Activated naive CD8-positive, alpha-beta T cell treated with anti-CD3 and anti-CD28 coated beads, Interleukin-2, amount 10 ng/mL, durations not matched to agents 7 days and 5 days (primary cell): ENCODE results near the gene FNDC3B. TPM values are rescaled to one million over a fixed set of nuclear protein-coding genes. Genes with fewer than 3 reads are reported as not detected.

Experiments used
- ATAC-seq: fragments of 150-1000 bp; cut with Tn5 transposase; one replicate; pipeline ENCODE4 v1.10.0; 2021; ENCODE audit warnings: low read depth, moderate library complexity
- POLR2A ChIA-PET: fragments of 350-600 bp; sonication (Branson Sonifier 250); formaldehyde crosslinking; loops from one replicate; lab custom pipeline; 2021; ENCODE audit warnings: antibody characterized with exemption; lab: Charles Lee
- DNase-seq: peaks from one replicate; pipeline ENCODE4 v3.0.0; 2021
- H3K27ac Mint-ChIP-seq: one replicate; pipeline ENCODE4 v1.8.0; 2022; ENCODE audit warnings: mild to moderate bottlenecking, mixed read lengths
- H3K27me3 Mint-ChIP-seq: one replicate; pipeline ENCODE4 v1.8.0; 2022; ENCODE audit warnings: mild to moderate bottlenecking, moderate library complexity, mixed read lengths
- H3K36me3 Mint-ChIP-seq: one replicate; pipeline ENCODE4 v1.8.0; 2021; ENCODE audit warnings: mild to moderate bottlenecking, mixed read lengths
- H3K4me1 Mint-ChIP-seq: one replicate; pipeline ENCODE4 v1.8.0; 2021; ENCODE audit warnings: mixed read lengths
- H3K4me3 Mint-ChIP-seq: one replicate; pipeline ENCODE4 v1.8.0; 2022; ENCODE audit warnings: mild to moderate bottlenecking, moderate library complexity, mixed read lengths
- H3K9me3 Mint-ChIP-seq: one replicate; pipeline ENCODE4 v1.8.0; 2021; ENCODE audit warnings: mixed read lengths
- total RNA-seq, 2 experiments: library from RNA; stranded (reverse); gene quantifications; one replicate each; pipeline ENCODE4 v1.2.3, GENCODE V29; 2021

The FNDC3B gene
- total RNA-seq, 2 experiments from 2014 or later = 15.8 to 16.3 TPM

- Mint-ChIP-seq H3K27me3 (no peaks in the 10 kb centered on the region), H3K4me3 (no peak overlapping the region), H3K27ac (no peak overlapping the region), H3K4me1 (peaks cover 31% of the 10 kb centered on the region), H3K36me3 (peaks cover 15% of the 10 kb centered on the region), H3K9me3 (peaks cover 7% of the 10 kb centered on the region)
- ATAC-seq (no peak), DNase-seq (no peak)
- POLR2A ChIA-PET = no interaction called here
Measured at GRCh38 chr3:172065967-172066762, 26.8 kb downstream of the FNDC3B start.

GRCh38 chr3:172066880-172067796, 27.8 kb downstream of the FNDC3B start:
- peaks cover 15% of the 10 kb centered on the region for H3K36me3 Mint-ChIP-seq
- no peak for ATAC-seq
- H3K4me3 Mint-ChIP-seq = no peak overlapping the region
- H3K4me1 Mint-ChIP-seq = peaks cover 26% of the 10 kb centered on the region
- H3K27ac Mint-ChIP-seq = no peak overlapping the region
- DNase-seq = no peak
- H3K27me3 Mint-ChIP-seq = no peaks in the 10 kb centered on the region
- POLR2A ChIA-PET = no interaction called here
- H3K9me3 Mint-ChIP-seq = peaks cover 7% of the 10 kb centered on the region

- Mint-ChIP-seq H3K4me3 (no peak overlapping the region), H3K4me1 (peaks cover 21% of the 10 kb centered on the region), H3K9me3 (peaks cover 7% of the 10 kb centered on the region), H3K36me3 (peaks cover 14% of the 10 kb centered on the region), H3K27ac (no peak overlapping the region), H3K27me3 (no peaks in the 10 kb centered on the region)
- ATAC-seq = no peak
- POLR2A ChIA-PET = no interaction called here
- no peak for DNase-seq
Measured at GRCh38 chr3:172067837-172068440, 28.6 kb downstream of the FNDC3B start.

- ATAC-seq (no peak), DNase-seq (no peak)
- H3K36me3 Mint-ChIP-seq = peaks cover 6% of the 10 kb centered on the region
- H3K27me3 Mint-ChIP-seq = no peaks in the 10 kb centered on the region
- H3K4me1 Mint-ChIP-seq = peaks cover 16% of the 10 kb centered on the region
- peaks cover 3% of the 10 kb centered on the region for H3K9me3 Mint-ChIP-seq
- H3K4me3 Mint-ChIP-seq = no peak overlapping the region
- POLR2A ChIA-PET = no interaction called here
- H3K27ac Mint-ChIP-seq = no peak overlapping the region
Measured at GRCh38 chr3:172068977-172069376, 29.6 kb downstream of the FNDC3B start.

- DNase-seq (no peak), ATAC-seq (no peak)
- Mint-ChIP-seq H3K4me1 (peaks cover 16% of the 10 kb centered on the region), H3K27ac (no peak overlapping the region), H3K36me3 (peaks cover 4% of the 10 kb centered on the region), H3K9me3 (peaks cover 3% of the 10 kb centered on the region), H3K27me3 (no peaks in the 10 kb centered on the region), H3K4me3 (no peak overlapping the region)
- POLR2A ChIA-PET = no interaction called here
Measured at GRCh38 chr3:172069478-172069877, 30.1 kb downstream of the FNDC3B start.

GRCh38 chr3:172070269-172070668, 30.9 kb downstream of the FNDC3B start:
- H3K4me3 Mint-ChIP-seq = no peak overlapping the region
- peaks cover 16% of the 10 kb centered on the region for H3K4me1 Mint-ChIP-seq
- POLR2A ChIA-PET = no interaction called here

GRCh38 chr3:172070802-172071201, 31.4 kb downstream of the FNDC3B start:
- ATAC-seq = no peak
- no peak for DNase-seq
- Mint-ChIP-seq H3K9me3 (peaks cover 1% of the 10 kb centered on the region), H3K27me3 (no peaks in the 10 kb centered on the region), H3K27ac (no peak overlapping the region), H3K4me1 (peaks cover 16% of the 10 kb centered on the region), H3K36me3 (peaks cover 2% of the 10 kb centered on the region), H3K4me3 (no peak overlapping the region)
- POLR2A ChIA-PET = no interaction called here

More at GRCh38 chr3:172070269-172070668, 30.9 kb downstream of the FNDC3B start:
- DNase-seq = no peak
- Mint-ChIP-seq H3K36me3 (peaks cover 2% of the 10 kb centered on the region), H3K9me3 (no peaks in the 10 kb centered on the region), H3K27ac (no peak overlapping the region), H3K27me3 (no peaks in the 10 kb centered on the region)
- ATAC-seq = no peak

GRCh38 chr3:172071780-172072330, 32.5 kb downstream of the FNDC3B start:
- Mint-ChIP-seq H3K9me3 (peaks cover 1% of the 10 kb centered on the region), H3K4me3 (no peak overlapping the region), H3K36me3 (peaks cover 2% of the 10 kb centered on the region), H3K27me3 (no peaks in the 10 kb centered on the region), H3K4me1 (peaks cover 11% of the 10 kb centered on the region), H3K27ac (no peak overlapping the region)
- no peak for DNase-seq
- ATAC-seq = no peak
- POLR2A ChIA-PET = no interaction called here

- H3K27ac Mint-ChIP-seq = no peak overlapping the region
- peaks cover 1% of the 10 kb centered on the region for H3K9me3 Mint-ChIP-seq
- POLR2A ChIA-PET = no interaction called here
- H3K4me1 Mint-ChIP-seq = peaks cover 4% of the 10 kb centered on the region
- DNase-seq (no peak), ATAC-seq (no peak)
- no peak overlapping the region for H3K4me3 Mint-ChIP-seq
- peaks cover 2% of the 10 kb centered on the region for H3K36me3 Mint-ChIP-seq
- no peaks in the 10 kb centered on the region for H3K27me3 Mint-ChIP-seq
Measured at GRCh38 chr3:172072543-172072942, 33.2 kb downstream of the FNDC3B start.

- H3K4me1 Mint-ChIP-seq = peaks cover 2% of the 10 kb centered on the region
- H3K27ac Mint-ChIP-seq = no peak overlapping the region
- ATAC-seq (no peak), DNase-seq (no peak)
- POLR2A ChIA-PET = no interaction called here
- peaks cover 6% of the 10 kb centered on the region for H3K36me3 Mint-ChIP-seq
- no peaks in the 10 kb centered on the region for H3K27me3 Mint-ChIP-seq
- peaks cover 1% of the 10 kb centered on the region for H3K9me3 Mint-ChIP-seq
- H3K4me3 Mint-ChIP-seq = no peak overlapping the region
Measured at GRCh38 chr3:172073262-172073915, 34.0 kb downstream of the FNDC3B start.

GRCh38 chr3:172074032-172074431, 34.7 kb downstream of the FNDC3B start:
- H3K27me3 Mint-ChIP-seq = no peaks in the 10 kb centered on the region
- H3K36me3 Mint-ChIP-seq = peaks cover 6% of the 10 kb centered on the region
- no peak overlapping the region for H3K4me3 Mint-ChIP-seq
- H3K9me3 Mint-ChIP-seq = peaks cover 1% of the 10 kb centered on the region
- peaks cover 2% of the 10 kb centered on the region for H3K4me1 Mint-ChIP-seq
- no peak for DNase-seq
- POLR2A ChIA-PET = no interaction called here
- no peak for ATAC-seq
- H3K27ac Mint-ChIP-seq = no peak overlapping the region

- peaks cover 1% of the 10 kb centered on the region for H3K9me3 Mint-ChIP-seq
- H3K4me1 Mint-ChIP-seq = peaks cover 2% of the 10 kb centered on the region
- no peak overlapping the region for H3K27ac Mint-ChIP-seq
- POLR2A ChIA-PET = no interaction called here
- H3K27me3 Mint-ChIP-seq = no peaks in the 10 kb centered on the region
- no peak overlapping the region for H3K4me3 Mint-ChIP-seq
- no peak for ATAC-seq
- H3K36me3 Mint-ChIP-seq = peaks cover 6% of the 10 kb centered on the region
- no peak for DNase-seq
Measured at GRCh38 chr3:172074586-172074985, 35.2 kb downstream of the FNDC3B start.

GRCh38 chr3:172076212-172076611, 36.8 kb downstream of the FNDC3B start:
- DNase-seq = no peak
- H3K27me3 Mint-ChIP-seq = no peaks in the 10 kb centered on the region
- peaks cover 1% of the 10 kb centered on the region for H3K9me3 Mint-ChIP-seq
- H3K36me3 Mint-ChIP-seq = peaks cover 5% of the 10 kb centered on the region
- POLR2A ChIA-PET = no interaction called here
- H3K4me3 Mint-ChIP-seq = no peak overlapping the region
- H3K27ac Mint-ChIP-seq = no peak overlapping the region
- peaks cover 2% of the 10 kb centered on the region for H3K4me1 Mint-ChIP-seq
- no peak for ATAC-seq
